Esophagus muscularis mucosa (tissue), 4 donors: ENCODE data around the gene PPP1R3C. TPM values are rescaled to one million over a fixed set of nuclear protein-coding genes. Genes with fewer than 3 reads are reported as not detected.
A peak's percentile ranks its signal among the peaks of the same experiment; 100 is the strongest.

Source experiments
- DNase-seq: peaks from one replicate; pipeline ENCODE4 v3.0.0-alpha.2; 2017; ENCODE audit errors: extremely low spot score
- H3K27ac ChIP-seq, 4 donors: fragments of 200-600 bp; sonication (generic); replicated peaks in 1 of 4; 1 replicate in 3 of 4; 2 replicates in 1 of 4; pipeline ENCODE4 v1.5.1; 2016 to 2019; ENCODE audit warnings: mild to moderate bottlenecking in 1 of 4
- H3K27me3 ChIP-seq, 4 donors: fragments of 200-600 bp; sonication (generic); one replicate each; pipeline versions ENCODE4 v1.5.1 to v1.6.0; 2016 to 2019
- H3K36me3 ChIP-seq, 4 donors: fragments of 200-600 bp; sonication (generic); one replicate each; pipeline ENCODE4 v1.5.1; 2016 to 2019
- H3K4me1 ChIP-seq, 4 donors: fragments of 200-600 bp; sonication (generic); one replicate each; pipeline ENCODE4 v1.5.1; 2016 to 2019
- H3K4me3 ChIP-seq, 4 donors: fragments of 200-600 bp; sonication (generic); 1 replicate in 2 of 4; 2 replicates in 2 of 4; pipeline ENCODE4 v1.5.1; 2016 to 2019; ENCODE audit warnings: mild to moderate bottlenecking in 4 of 4, moderate library complexity in 1 of 4
- H3K9me3 ChIP-seq, 4 donors: fragments of 200-600 bp; sonication (generic); 1 replicate in 3 of 4; 2 replicates in 1 of 4; pipeline ENCODE4 v1.5.1; 2016 to 2019
- CTCF ChIP-seq, 3 experiments: fragments of 200-600 bp in 2 of 3; fragments of 450-650 bp in 1 of 3; sonication (generic) in 2 of 3; IDR thresholded peaks; one replicate each; pipeline ENCODE4 v1.5.1; 2017 to 2019; ENCODE audit warnings: antibody characterized with exemption in 3 of 3, mild to moderate bottlenecking in 2 of 3, moderate library complexity in 1 of 3
- EP300 ChIP-seq: sonication (generic); formaldehyde crosslinking; IDR thresholded peaks from one replicate; pipeline ENCODE4 v1.6.1; 2017; ENCODE audit warnings: antibody characterized with exemption
- POLR2A ChIP-seq: fragments of 450-650 bp; IDR thresholded peaks from one replicate; pipeline ENCODE4 v1.6.1; 2017; ENCODE audit warnings: antibody characterized with exemption, moderate library complexity, mild to moderate bottlenecking, low read depth
- POLR2AphosphoS5 ChIP-seq, 2 donors: sonication (generic); formaldehyde crosslinking; IDR thresholded peaks; one replicate each; pipeline ENCODE4 v1.6.1; 2017; ENCODE audit warnings: antibody characterized with exemption in 2 of 2
- WGBS: methylation state at CpG from one replicate; pipeline ENCODE4 v1.1.5; 2018; 5-methylcytosine and 5-hydroxymethylcytosine counted together
- intact Hi-C: fragments of 100-400 bp; cut with DNase I; formaldehyde crosslinking; loops from one replicate; pipeline ENCODE4 v1.15.1; 2023
- total RNA-seq, 4 donors: library from RNA; depleted of rRNA; stranded (reverse); fragments of >200 nt; gene quantifications; one replicate each; pipeline versions ENCODE4 v1.1.0 to v1.2.1, GENCODE V29; 2016

PPP1R3C gene
- 100 to 1,000 TPM in 1 of 4 donors, 10 to 100 TPM in 3; 46.7 to 111 (median 87.8) TPM for total RNA-seq

- peak; percentile 87 to 98 for TF ChIP-seq POLR2AphosphoS5 (IDR thresholded peaks at IDR 0.05)
- no peak for TF ChIP-seq EP300
- TF ChIP-seq POLR2A = peak; percentile 89
- TF ChIP-seq CTCF (IDR thresholded peaks at IDR 0.05) = peak; percentile 32 to 43 (median 37)
- peaks cover 4 to 19% (median 12%) of the 10 kb centered on the region in 4 donors for H3K36me3 ChIP-seq
Observed at GRCh38 chr10:91632671-91633550, at the start of gene PPP1R3C. Gene PPP1R3C, minus strand, starts transcription at chr10:91633071. Its CDS starts 102 bp downstream, at chr10:91632969.

GRCh38 chr10:91681361-91682276, 48.7 kb upstream of the PPP1R3C start:
- Histone ChIP-seq H3K4me1 (peaks cover 0 to 23% (median 15%) of the 10 kb centered on the region in 4 donors), H3K36me3 (no peaks in the 10 kb centered on the region), H3K4me3 (no peak overlapping the region), H3K27me3 (no peaks in the 10 kb centered on the region), H3K9me3 (no peaks in the 10 kb centered on the region), H3K27ac (no peak overlapping the region)
- DNase-seq = peak; percentile 74
- intact Hi-C loops = no loop called here
- WGBS = 67% methylated on average over 12 of the region's 12 CpGs
- TF ChIP-seq CTCF (IDR thresholded peaks at IDR 0.05) = no peak

More at GRCh38 chr10:91632671-91633550, at the start of gene PPP1R3C:
- Histone ChIP-seq H3K4me1 (peaks cover 21 to 46% (median 37%) of the 10 kb centered on the region in 4 donors), H3K27ac (peak within 1 kb of the TSS; percentile 82 to 91 (median 86)), H3K4me3 (peak within 1 kb of the TSS; percentile 65 to 78 (median 69)), H3K27me3 (no peaks in the 10 kb centered on the region), H3K9me3 (no peaks in the 10 kb centered on the region)
- DNase-seq = peak; percentile 95
- intact Hi-C loops = loop anchor here (5.0 kb wide), 2 partner anchors 41 to 121 kb away; no protein-coding TSS in a partner anchor
- 1% methylated on average over 14 of the region's 61 CpGs for WGBS

- WGBS = 98% methylated on average over 3 of the region's 3 CpGs
- Histone ChIP-seq H3K27ac (no peak overlapping the region), H3K9me3 (no peaks in the 10 kb centered on the region), H3K4me3 (no peak overlapping the region), H3K4me1 (peaks cover 0 to 28% (median 15%) of the 10 kb centered on the region in 4 donors), H3K27me3 (no peaks in the 10 kb centered on the region), H3K36me3 (no peaks in the 10 kb centered on the region)
- intact Hi-C loops = no loop called here
- TF ChIP-seq POLR2AphosphoS5 (IDR thresholded peaks at IDR 0.05) = no peak
- TF ChIP-seq POLR2A = no peak
- no peak for TF ChIP-seq EP300
- TF ChIP-seq CTCF (IDR thresholded peaks at IDR 0.05) = no peak
- peak; percentile 68 for DNase-seq
Observed at GRCh38 chr10:91680487-91680886, 47.6 kb upstream of the PPP1R3C start.

GRCh38 chr10:91679296-91679695, 46.4 kb upstream of the PPP1R3C start:
- TF ChIP-seq CTCF (IDR thresholded peaks at IDR 0.05) = no peak
- no peak for TF ChIP-seq POLR2A
- no peak for TF ChIP-seq EP300
- no peak for TF ChIP-seq POLR2AphosphoS5 (IDR thresholded peaks at IDR 0.05)
- intact Hi-C loops = no loop called here
- no peaks in the 10 kb centered on the region for H3K36me3 ChIP-seq
- H3K9me3 ChIP-seq = no peaks in the 10 kb centered on the region
- no peak overlapping the region for H3K4me3 ChIP-seq
- H3K4me1 ChIP-seq = peaks cover 0 to 28% (median 15%) of the 10 kb centered on the region in 4 donors
- DNase-seq = peak; percentile 64
- no peak overlapping the region for H3K27ac ChIP-seq
- H3K27me3 ChIP-seq = no peaks in the 10 kb centered on the region
- 100% methylated on average over 3 of the region's 3 CpGs for WGBS
